Measurements from ENCODE around the gene ZBTB42. TPM values are rescaled to one million over a fixed set of nuclear protein-coding genes. Genes with fewer than 3 reads are reported as not detected.

ZBTB42 gene
- 5.9 and 6.1 TPM in 2 replicates for total RNA-seq (2021)
- long read RNA-seq, partial matches to known transcripts = 0 of 1 reads
- long read RNA-seq, other reads (novel, unspliced or antisense) = 0 of 1 reads

DNA sequence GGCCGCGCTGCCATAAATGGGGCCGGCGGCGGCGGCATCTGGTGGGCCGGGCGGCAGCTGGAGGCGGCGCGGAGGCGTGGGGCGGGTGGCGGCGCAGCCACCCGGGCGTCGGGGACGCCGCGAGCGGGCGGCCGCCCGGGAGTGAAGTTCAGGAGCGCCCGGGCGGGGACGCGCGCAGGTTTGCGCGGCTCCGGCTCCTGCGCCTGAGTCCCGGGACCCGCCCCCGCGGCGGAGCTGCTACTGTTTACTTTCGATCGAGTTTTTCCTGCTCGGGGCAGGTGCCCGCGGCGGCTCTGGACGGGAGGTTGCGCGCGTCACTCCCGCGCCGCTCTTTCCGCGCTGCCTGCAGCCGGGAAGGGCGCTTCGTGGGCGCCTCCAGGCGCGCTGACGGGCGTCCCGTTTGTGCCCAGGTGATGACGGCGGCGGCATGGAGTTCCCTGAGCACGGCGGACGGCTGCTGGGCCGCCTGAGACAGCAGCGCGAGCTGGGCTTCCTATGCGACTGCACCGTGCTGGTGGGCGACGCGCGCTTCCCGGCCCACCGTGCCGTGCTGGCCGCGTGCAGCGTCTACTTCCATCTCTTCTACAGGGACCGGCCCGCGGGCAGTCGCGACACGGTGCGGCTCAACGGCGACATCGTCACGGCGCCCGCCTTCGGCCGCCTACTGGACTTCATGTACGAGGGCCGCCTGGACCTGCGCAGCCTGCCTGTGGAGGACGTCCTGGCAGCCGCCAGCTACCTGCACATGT lies at the start of gene ZBTB42:
Gene ZBTB42, plus strand, starts transcription at position 331 of the 749 bp plus-strand sequence. Its CDS starts 97 bp downstream, at position 428.
- H2BK120ac ChIP-seq (ENCODE audit: low read depth, low read length, poor library complexity, severe bottlenecking) = no peak within 1 kb of the TSS
- H3K4me2 ChIP-seq (ENCODE audit: insufficient read depth, insufficient read length, low read length) = peak within 1 kb of the TSS; percentile 50
- peaks cover 23% of the 10 kb centered on the region; the same call in 1 of the 2 replicates for H3K27me3 ChIP-seq (ENCODE audit: insufficient read depth, low read length)
- peak; percentile 53 for DNase-seq
- TF ChIP-seq, protein P1, sequence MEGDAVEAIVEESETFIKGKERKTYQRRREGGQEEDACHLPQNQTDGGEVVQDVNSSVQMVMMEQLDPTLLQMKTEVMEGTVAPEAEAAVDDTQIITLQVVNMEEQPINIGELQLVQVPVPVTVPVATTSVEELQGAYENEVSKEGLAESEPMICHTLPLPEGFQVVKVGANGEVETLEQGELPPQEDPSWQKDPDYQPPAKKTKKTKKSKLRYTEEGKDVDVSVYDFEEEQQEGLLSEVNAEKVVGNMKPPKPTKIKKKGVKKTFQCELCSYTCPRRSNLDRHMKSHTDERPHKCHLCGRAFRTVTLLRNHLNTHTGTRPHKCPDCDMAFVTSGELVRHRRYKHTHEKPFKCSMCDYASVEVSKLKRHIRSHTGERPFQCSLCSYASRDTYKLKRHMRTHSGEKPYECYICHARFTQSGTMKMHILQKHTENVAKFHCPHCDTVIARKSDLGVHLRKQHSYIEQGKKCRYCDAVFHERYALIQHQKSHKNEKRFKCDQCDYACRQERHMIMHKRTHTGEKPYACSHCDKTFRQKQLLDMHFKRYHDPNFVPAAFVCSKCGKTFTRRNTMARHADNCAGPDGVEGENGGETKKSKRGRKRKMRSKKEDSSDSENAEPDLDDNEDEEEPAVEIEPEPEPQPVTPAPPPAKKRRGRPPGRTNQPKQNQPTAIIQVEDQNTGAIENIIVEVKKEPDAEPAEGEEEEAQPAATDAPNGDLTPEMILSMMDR (conservative IDR thresholded peaks at IDR 0.05) = no peak
- H3K23me2 ChIP-seq (ENCODE audit: insufficient read length, low read depth, low read length, poor library complexity, severe bottlenecking) = peaks cover 13% of the 10 kb centered on the region
- Mint-ChIP-seq H3K4me3 (peak within 1 kb of the TSS; percentile 74 to 86), H3K36me3 (ENCODE audit: insufficient read depth in 1 of 3, low read depth in 3 of 3) (peaks cover 0 to 4% (median 0%) of the 10 kb centered on the region in 3 experiments; a peak in 2 of 7 replicates), H3K9me3 (no peaks in the 10 kb centered on the region; a peak in 3 of 5 replicates), H3K27me3 (ENCODE audit: low read depth) (peaks cover 71% of the 10 kb centered on the region), H3K27ac (no peak within 1 kb of the TSS), H3K4me1 (peaks cover 23 to 40% of the 10 kb centered on the region in 2 experiments)
- H4K5ac ChIP-seq (ENCODE audit: insufficient read length, low read depth, low read length) = no peak within 1 kb of the TSS
- H3T11ph ChIP-seq (ENCODE audit: low read length) = no peak within 1 kb of the TSS
- no CpG with 5 or more reads among the region's 105 CpGs for WGBS (ENCODE audit: extremely low coverage, insufficient read length, low lambda C conversion rate)
- peaks cover 6% of the 10 kb centered on the region; the same call in 1 of the 2 replicates for H3K4me1 ChIP-seq (ENCODE audit: insufficient read depth, low read length)
- H2BK5ac ChIP-seq (ENCODE audit: insufficient read length, low read length) = no peak within 1 kb of the TSS
- H3K18ac ChIP-seq (ENCODE audit: insufficient read length, low read depth, low read length) = no peak within 1 kb of the TSS
- no peak within 1 kb of the TSS for H2BK12ac ChIP-seq (ENCODE audit: insufficient read length, low read depth, low read length)
- no peak within 1 kb of the TSS for H3K27ac ChIP-seq (ENCODE audit: insufficient read length, low read depth, low read length)
- no peak within 1 kb of the TSS for H2AK5ac ChIP-seq (ENCODE audit: insufficient read length, low read length)
- H4K8ac ChIP-seq (replicated peaks; ENCODE audit: insufficient read length, low read depth, low read length) = no peak within 1 kb of the TSS
- no peak within 1 kb of the TSS for H2AFZ ChIP-seq (ENCODE audit: low read length)
- no peaks in the 10 kb centered on the region for H4K20me1 ChIP-seq (ENCODE audit: control insufficient read depth, insufficient read depth, insufficient read length)
- H3K23ac ChIP-seq (ENCODE audit: insufficient read length, low read depth, low read length) = no peak within 1 kb of the TSS
- H2BK20ac ChIP-seq (ENCODE audit: low read depth, low read length, poor library complexity, severe bottlenecking) = no peak within 1 kb of the TSS
- no peak within 1 kb of the TSS for H2BK15ac ChIP-seq (ENCODE audit: low read depth, low read length)
- H3K56ac ChIP-seq (ENCODE audit: insufficient read length, low read depth, low read length) = no peak within 1 kb of the TSS
- no peak within 1 kb of the TSS for H4K91ac ChIP-seq (ENCODE audit: insufficient read length, low read depth, low read length)
- no peak within 1 kb of the TSS for H3K9ac ChIP-seq (ENCODE audit: extremely low read depth, insufficient read length, low read length)
- no peak within 1 kb of the TSS for H3K4ac ChIP-seq (ENCODE audit: low read depth, low read length)
- H3K79me2 ChIP-seq (ENCODE audit: insufficient read depth, low read length) = no peaks in the 10 kb centered on the region
- no peaks in the 10 kb centered on the region for H3K9me3 ChIP-seq (ENCODE audit: control insufficient read depth, low read depth, low read length)
- H3K14ac ChIP-seq (ENCODE audit: insufficient read depth, low read length) = no peak within 1 kb of the TSS
- no peaks in the 10 kb centered on the region for H3K79me1 ChIP-seq (ENCODE audit: insufficient read depth, low read depth, low read length, poor library complexity, severe bottlenecking)
